ENCODE measurements around the gene C6orf120. TPM values are rescaled to one million over a fixed set of nuclear protein-coding genes. Genes with fewer than 3 reads are reported as not detected.
A peak's percentile ranks its signal among the peaks of the same experiment; 100 is the strongest.

C6orf120 gene
- total RNA-seq, 3 donors from 2014 or later (not counting 1 experiment from before 2014, with no cell fraction given) = 13.9 to 17.3 (median 16.6) TPM

GRCh38 chr6:169667716-169668115 is 34.2 kb upstream of the C6orf120 start:
- Mint-ChIP-seq H3K4me3 (no peak overlapping the region), H3K27me3 (ENCODE audit: low read depth in 2 of 2) (no peaks in the 10 kb centered on the region), H3K27ac (no peak overlapping the region), H3K4me1 (peaks cover 0 to 8% of the 10 kb centered on the region in 2 donors), H3K36me3 (no peaks in the 10 kb centered on the region), H3K9me3 (no peaks in the 10 kb centered on the region)
- intact Hi-C loops (cut with micrococcal nuclease) = no loop called here
- H3K4me1 ChIP-seq (ENCODE audit: control insufficient read depth, insufficient read depth, low read length) = no peaks in the 10 kb centered on the region
- DNase-seq (no peak), ATAC-seq (no peak)
- H3K36me3 ChIP-seq (ENCODE audit: control insufficient read depth, insufficient read depth, low read length) = peaks cover 7% of the 10 kb centered on the region
- H3K27me3 ChIP-seq (ENCODE audit: control insufficient read depth, insufficient read depth, low read length) = no peaks in the 10 kb centered on the region
- WGBS (ENCODE audit: insufficient coverage) = 99% methylated on average over 27 of the region's 27 CpGs
- H3K4me3 ChIP-seq (ENCODE audit: low read length) = no peak overlapping the region
- TF ChIP-seq, protein P1, sequence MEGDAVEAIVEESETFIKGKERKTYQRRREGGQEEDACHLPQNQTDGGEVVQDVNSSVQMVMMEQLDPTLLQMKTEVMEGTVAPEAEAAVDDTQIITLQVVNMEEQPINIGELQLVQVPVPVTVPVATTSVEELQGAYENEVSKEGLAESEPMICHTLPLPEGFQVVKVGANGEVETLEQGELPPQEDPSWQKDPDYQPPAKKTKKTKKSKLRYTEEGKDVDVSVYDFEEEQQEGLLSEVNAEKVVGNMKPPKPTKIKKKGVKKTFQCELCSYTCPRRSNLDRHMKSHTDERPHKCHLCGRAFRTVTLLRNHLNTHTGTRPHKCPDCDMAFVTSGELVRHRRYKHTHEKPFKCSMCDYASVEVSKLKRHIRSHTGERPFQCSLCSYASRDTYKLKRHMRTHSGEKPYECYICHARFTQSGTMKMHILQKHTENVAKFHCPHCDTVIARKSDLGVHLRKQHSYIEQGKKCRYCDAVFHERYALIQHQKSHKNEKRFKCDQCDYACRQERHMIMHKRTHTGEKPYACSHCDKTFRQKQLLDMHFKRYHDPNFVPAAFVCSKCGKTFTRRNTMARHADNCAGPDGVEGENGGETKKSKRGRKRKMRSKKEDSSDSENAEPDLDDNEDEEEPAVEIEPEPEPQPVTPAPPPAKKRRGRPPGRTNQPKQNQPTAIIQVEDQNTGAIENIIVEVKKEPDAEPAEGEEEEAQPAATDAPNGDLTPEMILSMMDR (IDR thresholded peaks at IDR 0.05) = no peak
- H3K9me3 ChIP-seq (ENCODE audit: control insufficient read depth, insufficient read depth, low read length) = no peaks in the 10 kb centered on the region
- no peak overlapping the region for H3K27ac ChIP-seq (ENCODE audit: low read length)

DNA sequence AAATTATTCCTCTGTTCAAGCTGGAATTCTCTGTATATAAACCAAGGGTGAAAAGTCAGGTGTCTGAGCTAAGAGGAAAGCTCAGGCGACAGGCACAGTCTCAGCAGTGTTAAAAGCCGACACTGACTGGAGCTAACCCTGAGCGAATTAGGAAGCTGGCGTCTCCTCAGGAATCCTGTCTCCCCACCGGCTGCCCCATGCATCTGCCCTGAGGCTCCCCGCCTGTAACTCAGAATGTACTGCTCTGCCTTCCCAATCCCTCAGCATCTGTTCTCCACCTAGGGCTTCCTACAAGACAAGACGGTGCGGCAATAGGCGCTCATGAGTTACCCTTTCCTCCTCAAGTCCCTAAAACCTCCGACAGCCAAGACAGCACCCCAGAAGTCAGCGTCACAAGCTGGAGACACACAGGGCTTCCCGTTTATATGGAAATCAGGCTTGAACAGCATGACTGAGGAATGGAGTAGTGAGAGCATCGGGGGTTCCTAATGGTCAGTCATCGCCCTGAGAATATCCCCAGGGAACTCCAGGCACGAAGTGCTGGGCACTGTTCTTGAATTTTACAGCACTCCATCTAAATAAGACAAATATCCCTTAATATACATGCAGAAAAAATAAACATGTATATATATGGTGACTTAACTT is 33.6 kb upstream of the C6orf120 start:
- no peaks in the 10 kb centered on the region for H3K27me3 ChIP-seq (ENCODE audit: control insufficient read depth, insufficient read depth, low read length)
- H3K36me3 ChIP-seq (ENCODE audit: control insufficient read depth, insufficient read depth, low read length) = peaks cover 7% of the 10 kb centered on the region
- H3K4me3 ChIP-seq (ENCODE audit: low read length) = no peak overlapping the region
- no peaks in the 10 kb centered on the region for H3K4me1 ChIP-seq (ENCODE audit: control insufficient read depth, insufficient read depth, low read length)
- Mint-ChIP-seq H3K36me3 (no peaks in the 10 kb centered on the region), H3K9me3 (no peaks in the 10 kb centered on the region), H3K27ac (no peak overlapping the region), H3K4me1 (peaks cover 0 to 8% of the 10 kb centered on the region in 2 donors), H3K27me3 (ENCODE audit: low read depth in 2 of 2) (no peaks in the 10 kb centered on the region), H3K4me3 (no peak overlapping the region)
- TF ChIP-seq, protein P1 (IDR thresholded peaks at IDR 0.05) = no peak
- 95% methylated on average over 14 of the region's 15 CpGs for WGBS (ENCODE audit: insufficient coverage)
- H3K27ac ChIP-seq (ENCODE audit: low read length) = no peak overlapping the region
- no peaks in the 10 kb centered on the region for H3K9me3 ChIP-seq (ENCODE audit: control insufficient read depth, insufficient read depth, low read length)
- DNase-seq (no peak), ATAC-seq (no peak)
- intact Hi-C loops (cut with micrococcal nuclease) = no loop called here

GRCh38 chr6:169669147-169669546 is 32.8 kb upstream of the C6orf120 start:
- intact Hi-C loops (cut with micrococcal nuclease) = no loop called here
- Mint-ChIP-seq H3K9me3 (no peaks in the 10 kb centered on the region), H3K36me3 (peaks cover 2% of the 10 kb centered on the region), H3K4me1 (peaks cover 0 to 8% of the 10 kb centered on the region in 2 donors), H3K27ac (peak overlapping the region in 1 of 2 donors; percentile 37), H3K27me3 (ENCODE audit: low read depth in 2 of 2) (no peaks in the 10 kb centered on the region), H3K4me3 (no peak overlapping the region)
- H3K4me1 ChIP-seq (ENCODE audit: control insufficient read depth, insufficient read depth, low read length) = no peaks in the 10 kb centered on the region
- H3K9me3 ChIP-seq (ENCODE audit: control insufficient read depth, insufficient read depth, low read length) = no peaks in the 10 kb centered on the region
- DNase-seq (no peak), ATAC-seq (no peak)
- TF ChIP-seq, protein P1 (IDR thresholded peaks at IDR 0.05) = no peak
- H3K36me3 ChIP-seq (ENCODE audit: control insufficient read depth, insufficient read depth, low read length) = peaks cover 4% of the 10 kb centered on the region
- 91% methylated on average over 6 of the region's 6 CpGs for WGBS (ENCODE audit: insufficient coverage)
- H3K27me3 ChIP-seq (ENCODE audit: control insufficient read depth, insufficient read depth, low read length) = no peaks in the 10 kb centered on the region
- no peak overlapping the region for H3K4me3 ChIP-seq (ENCODE audit: low read length)
- H3K27ac ChIP-seq (ENCODE audit: low read length) = no peak overlapping the region

DNA sequence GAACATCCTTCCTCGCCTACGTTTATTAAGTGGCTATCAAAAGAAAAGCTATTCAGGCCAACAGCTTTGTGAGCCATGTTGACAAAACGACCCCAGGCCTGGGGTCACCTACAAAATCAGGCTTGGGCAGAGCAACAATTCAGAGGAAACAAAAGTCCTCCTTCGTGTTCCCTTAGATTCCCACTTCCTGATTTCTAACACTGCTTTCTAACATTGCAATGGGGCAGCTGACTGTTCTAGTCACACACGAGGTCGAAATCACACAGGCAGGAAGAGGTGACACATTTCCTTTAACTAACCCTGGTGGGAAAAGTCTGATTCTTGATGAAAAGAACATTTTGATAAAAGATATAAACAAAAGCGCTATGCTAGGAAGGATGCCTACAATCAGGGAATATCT is 32.0 kb upstream of the C6orf120 start:
- Histone ChIP-seq H3K36me3 (ENCODE audit: control insufficient read depth, insufficient read depth, low read length) (peaks cover 4% of the 10 kb centered on the region), H3K4me3 (ENCODE audit: low read length) (no peak overlapping the region), H3K4me1 (ENCODE audit: control insufficient read depth, insufficient read depth, low read length) (no peaks in the 10 kb centered on the region), H3K27me3 (ENCODE audit: control insufficient read depth, insufficient read depth, low read length) (no peaks in the 10 kb centered on the region), H3K27ac (ENCODE audit: low read length) (no peak overlapping the region), H3K9me3 (ENCODE audit: control insufficient read depth, insufficient read depth, low read length) (no peaks in the 10 kb centered on the region)
- Mint-ChIP-seq H3K36me3 (peaks cover 8% of the 10 kb centered on the region), H3K4me1 (peaks cover 0 to 8% of the 10 kb centered on the region in 2 donors), H3K9me3 (no peaks in the 10 kb centered on the region), H3K27ac (no peak overlapping the region), H3K4me3 (no peak overlapping the region), H3K27me3 (ENCODE audit: low read depth in 2 of 2) (no peaks in the 10 kb centered on the region)
- intact Hi-C loops (cut with micrococcal nuclease) = no loop called here
- DNase-seq (no peak), ATAC-seq (peak in 1 of 3 donors; percentile 76)
- WGBS (ENCODE audit: insufficient coverage) = 38% methylated on average over 7 of the region's 7 CpGs
- TF ChIP-seq, protein P1 (IDR thresholded peaks at IDR 0.05) = no peak

All from natural killer cell (primary cell).